Tibial nerve (tissue), 4 donors: Measurements from ENCODE around the gene MLC1. TPM values are rescaled to one million over a fixed set of nuclear protein-coding genes. Genes with fewer than 3 reads are reported as not detected.

ENCODE experiments used
- DNase-seq, 2 donors: peaks; one replicate each; pipeline ENCODE4 v3.0.0-alpha.2; 2019; ENCODE audit warnings: low spot score in 2 of 2
- H3K27ac ChIP-seq, 4 donors: fragments of 200-600 bp; sonication (generic) in 3 of 4; one replicate each; pipeline ENCODE4 v1.5.1; 2017 to 2019; ENCODE audit warnings: mild to moderate bottlenecking in 1 of 4
- H3K27me3 ChIP-seq, 2 donors: fragments of 200-600 bp; sonication (generic) in 1 of 2; one replicate each; pipeline versions ENCODE4 v1.5.1 to v1.6.0; 2017 to 2019
- H3K36me3 ChIP-seq, 3 donors: fragments of 200-600 bp; sonication (generic); one replicate each; pipeline ENCODE4 v1.5.1; 2018 to 2019
- H3K4me1 ChIP-seq, 4 donors: fragments of 200-600 bp; sonication (generic) in 3 of 4; one replicate each; pipeline ENCODE4 v1.5.1; 2017 to 2019
- H3K4me3 ChIP-seq, 4 donors: fragments of 200-600 bp; sonication (generic) in 3 of 4; one replicate each; pipeline ENCODE4 v1.5.1; 2017 to 2019; ENCODE audit warnings: mild to moderate bottlenecking in 1 of 4, moderate library complexity in 1 of 4
- H3K9me3 ChIP-seq, 4 donors: fragments of 200-600 bp; sonication (generic) in 3 of 4; one replicate each; pipeline ENCODE4 v1.5.1; 2017 to 2019
- EP300 ChIP-seq, 2 donors: sonication (generic); formaldehyde crosslinking; IDR thresholded peaks; one replicate each; pipeline ENCODE4 v1.6.1; 2017; ENCODE audit warnings: antibody characterized with exemption in 2 of 2, mild to moderate bottlenecking in 1 of 2
- POLR2A ChIP-seq, 2 donors: fragments of 450-650 bp; IDR thresholded peaks; one replicate each; pipeline ENCODE4 v1.6.1; 2017; ENCODE audit warnings: antibody characterized with exemption in 2 of 2, mild to moderate bottlenecking in 2 of 2, moderate library complexity in 2 of 2
- WGBS, 2 donors: methylation state at CpG; one replicate each; pipeline ENCODE4 v1.1.5; 2018; 5-methylcytosine and 5-hydroxymethylcytosine counted together
- total RNA-seq, 4 donors: library from RNA; depleted of rRNA; stranded (reverse); fragments of >200 nt; gene quantifications; one replicate each; pipeline ENCODE4 v1.1.0, GENCODE V29; 2016
- TF ChIP-seq, protein P1 (sequence below), 5 experiments: fragments of 200-600 bp in 3 of 5; fragments of 450-650 bp in 2 of 5; sonication (generic) in 3 of 5; IDR thresholded peaks; one replicate each; pipeline ENCODE4 v1.5.1; 2016 to 2019; ENCODE audit warnings: antibody characterized with exemption in 5 of 5, mild to moderate bottlenecking in 3 of 5, moderate library complexity in 2 of 5

Gene MLC1
- total RNA-seq, 4 donors from 2014 or later = not detected

DNA sequence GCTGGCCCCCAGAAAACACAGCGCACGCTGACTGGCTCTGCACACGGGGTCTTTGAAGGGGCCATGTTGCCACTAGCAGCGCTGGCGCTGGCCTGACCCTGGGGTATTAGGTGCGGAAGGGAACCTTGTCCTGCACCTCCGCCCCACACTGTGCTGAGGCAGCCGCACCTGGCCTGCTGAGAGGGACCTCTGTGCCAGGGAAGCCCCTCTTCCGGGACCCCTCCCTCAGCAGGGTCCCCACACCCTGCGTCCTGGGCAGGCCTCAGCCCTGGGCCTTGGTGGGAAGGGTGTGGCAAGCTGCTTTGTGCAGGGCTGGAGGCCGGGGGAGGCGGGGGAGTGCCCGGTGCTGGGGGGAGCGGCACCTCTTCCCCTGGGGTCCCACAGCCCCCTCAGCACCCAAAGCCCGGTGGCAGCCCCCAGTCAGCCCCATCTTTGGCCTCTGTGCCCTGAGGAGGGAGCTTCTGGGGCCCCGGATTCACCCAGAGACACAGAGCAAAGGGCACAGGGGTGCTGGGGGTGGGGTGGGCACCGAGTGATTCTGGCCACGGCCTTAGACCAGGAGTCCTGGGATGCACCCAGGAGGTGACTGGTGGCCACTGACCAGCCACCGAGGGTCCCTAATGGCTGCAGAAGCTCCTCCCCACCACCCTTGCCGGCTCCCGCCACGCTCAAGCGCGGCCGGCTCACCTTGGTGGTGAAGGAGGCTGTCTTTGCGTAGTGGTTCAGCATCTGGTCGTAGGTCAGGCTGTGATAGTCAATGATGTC is 38.6 kb downstream of the MLC1 start:
- Histone ChIP-seq H3K4me1 (no peaks in the 10 kb centered on the region), H3K36me3 (no peaks in the 10 kb centered on the region), H3K27me3 (peaks cover 0 to 9% of the 10 kb centered on the region in 2 donors), H3K27ac (no peak overlapping the region), H3K4me3 (no peak overlapping the region), H3K9me3 (peaks cover 0 to 5% (median 0%) of the 10 kb centered on the region in 4 donors)
- WGBS, 2 donors = 85 to 87% methylated on average over 15 to 17 of the region's 27 CpGs
- no peak for TF ChIP-seq EP300 (IDR thresholded peaks at IDR 0.05)
- TF ChIP-seq POLR2A (IDR thresholded peaks at IDR 0.05) = no peak
- TF ChIP-seq, protein P1, sequence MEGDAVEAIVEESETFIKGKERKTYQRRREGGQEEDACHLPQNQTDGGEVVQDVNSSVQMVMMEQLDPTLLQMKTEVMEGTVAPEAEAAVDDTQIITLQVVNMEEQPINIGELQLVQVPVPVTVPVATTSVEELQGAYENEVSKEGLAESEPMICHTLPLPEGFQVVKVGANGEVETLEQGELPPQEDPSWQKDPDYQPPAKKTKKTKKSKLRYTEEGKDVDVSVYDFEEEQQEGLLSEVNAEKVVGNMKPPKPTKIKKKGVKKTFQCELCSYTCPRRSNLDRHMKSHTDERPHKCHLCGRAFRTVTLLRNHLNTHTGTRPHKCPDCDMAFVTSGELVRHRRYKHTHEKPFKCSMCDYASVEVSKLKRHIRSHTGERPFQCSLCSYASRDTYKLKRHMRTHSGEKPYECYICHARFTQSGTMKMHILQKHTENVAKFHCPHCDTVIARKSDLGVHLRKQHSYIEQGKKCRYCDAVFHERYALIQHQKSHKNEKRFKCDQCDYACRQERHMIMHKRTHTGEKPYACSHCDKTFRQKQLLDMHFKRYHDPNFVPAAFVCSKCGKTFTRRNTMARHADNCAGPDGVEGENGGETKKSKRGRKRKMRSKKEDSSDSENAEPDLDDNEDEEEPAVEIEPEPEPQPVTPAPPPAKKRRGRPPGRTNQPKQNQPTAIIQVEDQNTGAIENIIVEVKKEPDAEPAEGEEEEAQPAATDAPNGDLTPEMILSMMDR (IDR thresholded peaks at IDR 0.05) = no peak
- no peak for DNase-seq

DNA sequence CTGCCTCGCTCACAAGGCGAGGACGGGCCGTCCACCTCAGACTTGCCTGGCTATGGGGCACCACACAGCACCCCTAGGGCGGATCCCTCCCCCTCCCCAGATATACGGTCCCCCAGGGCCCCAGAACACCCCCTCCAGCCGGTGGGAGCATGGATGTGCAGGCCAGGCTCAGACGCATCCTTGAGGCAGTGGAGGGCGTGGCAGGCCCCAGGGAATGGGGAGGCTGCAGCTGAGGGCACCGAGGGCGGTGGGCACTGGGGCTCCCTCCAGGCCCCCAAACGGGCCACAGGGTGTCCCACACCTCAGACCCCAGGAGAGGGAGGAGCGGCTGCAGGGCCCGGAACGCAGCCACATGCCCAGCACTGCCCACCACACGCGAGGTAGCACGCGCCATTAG is 39.2 kb downstream of the MLC1 start:
- H3K36me3 ChIP-seq = no peaks in the 10 kb centered on the region
- 71 to 77% methylated on average over 11 to 12 of the region's 19 CpGs for WGBS, 2 donors
- TF ChIP-seq, protein P1 (IDR thresholded peaks at IDR 0.05) = no peak
- no peak for TF ChIP-seq EP300 (IDR thresholded peaks at IDR 0.05)
- no peak for TF ChIP-seq POLR2A (IDR thresholded peaks at IDR 0.05)
- no peak overlapping the region for H3K4me3 ChIP-seq
- H3K27me3 ChIP-seq = peaks cover 0 to 9% of the 10 kb centered on the region in 2 donors
- H3K9me3 ChIP-seq = no peaks in the 10 kb centered on the region
- no peaks in the 10 kb centered on the region for H3K4me1 ChIP-seq
- H3K27ac ChIP-seq = no peak overlapping the region
- DNase-seq = no peak

DNA sequence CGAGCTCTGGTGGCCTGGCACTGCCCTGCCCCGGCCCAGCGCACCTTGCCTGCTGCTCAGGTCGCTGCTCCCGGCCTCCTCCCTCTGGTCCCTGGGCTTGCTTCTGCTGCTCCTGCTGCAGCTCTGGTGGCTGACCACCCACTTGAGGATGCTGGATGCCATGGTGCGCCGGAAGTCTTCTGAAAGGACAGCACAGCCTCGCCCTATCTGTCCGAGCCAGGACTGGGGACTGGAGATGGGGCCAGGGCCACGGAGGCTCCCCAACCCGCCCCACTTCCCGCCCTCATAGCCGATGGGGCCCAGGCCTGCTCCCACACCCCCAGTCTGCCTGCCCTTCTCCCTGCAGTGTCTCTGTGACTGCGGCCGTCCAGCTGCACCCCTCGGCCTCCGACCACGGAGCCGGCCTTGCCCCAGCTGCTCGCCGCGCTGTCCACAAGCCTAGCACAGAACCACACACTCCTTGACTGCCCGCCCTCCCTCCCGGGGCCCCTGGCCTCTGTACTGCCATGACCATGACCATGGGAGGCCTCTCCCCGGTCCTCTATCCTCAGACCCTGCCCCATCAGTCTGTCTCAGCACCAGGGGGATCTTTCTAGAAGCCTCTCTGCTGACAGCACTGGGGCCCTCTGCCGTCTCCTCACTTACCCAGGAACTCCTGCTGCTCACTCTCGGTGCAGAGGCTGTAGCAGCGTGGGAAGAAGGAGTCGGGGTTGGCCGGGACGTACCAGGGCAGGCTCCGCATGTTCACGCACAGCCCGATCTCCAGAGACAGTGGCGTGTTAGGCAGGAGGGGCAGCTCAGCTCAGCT is 39.8 kb downstream of the MLC1 start:
- Histone ChIP-seq H3K27ac (no peak overlapping the region), H3K4me1 (no peaks in the 10 kb centered on the region), H3K9me3 (no peaks in the 10 kb centered on the region), H3K27me3 (peaks cover 0 to 9% of the 10 kb centered on the region in 2 donors), H3K36me3 (no peaks in the 10 kb centered on the region), H3K4me3 (no peak overlapping the region)
- 61 to 69% methylated on average over 16 to 34 of the region's 35 CpGs for WGBS, 2 donors
- DNase-seq = no peak
- no peak for TF ChIP-seq POLR2A (IDR thresholded peaks at IDR 0.05)

DNA sequence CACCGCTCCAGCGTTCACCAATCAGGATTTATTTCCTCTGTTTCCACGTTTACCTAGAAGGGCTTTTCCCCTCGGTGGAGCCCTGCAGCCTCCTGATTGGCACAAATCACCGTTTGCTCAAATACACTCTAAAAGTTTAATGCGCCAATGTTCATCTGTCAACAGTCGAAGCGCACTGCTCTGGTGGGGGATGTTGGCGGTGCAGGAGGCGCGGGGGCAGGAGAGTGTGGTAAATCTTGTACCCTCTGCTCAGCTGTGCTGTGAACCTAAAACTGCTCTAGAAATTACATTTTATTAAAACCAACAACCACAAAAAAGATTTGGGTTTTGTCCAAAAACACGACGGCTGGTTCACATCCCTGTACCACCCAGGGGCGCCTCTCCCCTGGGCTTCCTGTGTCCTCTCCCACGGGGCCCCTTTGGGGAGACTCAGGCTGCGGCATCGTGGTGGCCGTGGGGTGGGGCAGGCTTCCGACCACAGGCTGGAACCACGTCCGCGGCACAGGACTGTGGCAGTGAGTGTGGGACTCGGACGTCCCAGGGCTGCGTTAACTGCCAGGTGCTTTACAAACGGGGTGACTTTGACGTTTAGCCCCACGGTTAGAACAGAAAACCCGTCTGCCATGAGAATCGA is 40.6 kb downstream of the MLC1 start:
- 74% methylated on average over 28 to 29 of the region's 30 CpGs for WGBS, 2 donors
- H3K4me3 ChIP-seq = no peak overlapping the region
- no peak overlapping the region for H3K27ac ChIP-seq
- no peaks in the 10 kb centered on the region for H3K4me1 ChIP-seq
- H3K27me3 ChIP-seq = peaks cover 0 to 9% of the 10 kb centered on the region in 2 donors
- peaks cover 0 to 5% (median 0%) of the 10 kb centered on the region in 4 donors for H3K9me3 ChIP-seq
- no peaks in the 10 kb centered on the region for H3K36me3 ChIP-seq
- no peak for DNase-seq
- TF ChIP-seq EP300 (IDR thresholded peaks at IDR 0.05) (no peak), POLR2A (IDR thresholded peaks at IDR 0.05) (no peak)
- TF ChIP-seq, protein P1 (IDR thresholded peaks at IDR 0.05) = no peak

DNA sequence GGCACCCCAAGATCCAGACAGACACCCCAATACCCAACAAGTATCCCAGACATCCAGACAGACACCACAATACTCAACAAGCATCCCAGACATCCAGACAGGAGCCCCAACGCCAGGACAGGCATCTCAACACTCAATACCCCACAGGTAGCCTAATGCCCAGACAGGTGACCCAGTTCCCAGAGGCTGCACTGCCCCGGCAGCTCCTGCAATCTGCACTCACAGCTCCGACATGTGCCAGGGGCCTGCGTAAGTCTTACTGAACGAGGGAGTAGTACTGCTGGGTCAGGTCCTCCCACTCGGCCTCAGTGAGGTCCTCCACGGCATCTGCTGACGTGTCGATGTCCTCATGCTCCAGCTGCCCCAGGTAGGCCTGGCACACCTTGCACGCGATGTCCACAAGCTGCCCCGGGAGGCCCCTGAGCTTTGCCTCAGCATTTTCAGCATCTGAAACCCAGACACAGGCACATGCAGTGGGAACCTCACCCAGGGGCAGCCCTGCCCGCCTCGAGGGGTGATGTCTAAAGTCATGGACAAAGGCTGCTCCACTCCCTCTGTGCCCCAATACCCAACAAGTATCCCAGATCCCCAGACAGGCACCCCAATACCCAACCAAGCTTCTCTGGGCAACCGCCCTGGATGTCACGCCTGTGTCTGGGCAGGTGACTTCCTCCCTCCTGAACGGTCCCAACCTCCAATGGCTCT is 43.7 kb downstream of the MLC1 start:
- 81 to 83% methylated on average over 12 to 17 of the region's 17 CpGs for WGBS, 2 donors
- Histone ChIP-seq H3K27me3 (peaks cover 0 to 2% of the 10 kb centered on the region in 2 donors), H3K9me3 (peaks cover 0 to 23% (median 2%) of the 10 kb centered on the region in 4 donors), H3K4me3 (no peak overlapping the region), H3K27ac (no peak overlapping the region), H3K36me3 (no peaks in the 10 kb centered on the region), H3K4me1 (no peaks in the 10 kb centered on the region)
- TF ChIP-seq POLR2A (IDR thresholded peaks at IDR 0.05) (no peak), EP300 (IDR thresholded peaks at IDR 0.05) (no peak)
- TF ChIP-seq, protein P1 (IDR thresholded peaks at IDR 0.05) = no peak
- DNase-seq = no peak
